HG02571 (cell line): ENCODE data around the gene ABCC3.

Experiments
- ATAC-seq: cut with Tn5 transposase; IDR thresholded peaks from one replicate; pipeline ENCODE4 v1.9.1; 2021; ENCODE audit warnings: mild to moderate bottlenecking, moderate library complexity; ENCODE audit not compliant: unreplicated experiment

ABCC3 gene, protein sequence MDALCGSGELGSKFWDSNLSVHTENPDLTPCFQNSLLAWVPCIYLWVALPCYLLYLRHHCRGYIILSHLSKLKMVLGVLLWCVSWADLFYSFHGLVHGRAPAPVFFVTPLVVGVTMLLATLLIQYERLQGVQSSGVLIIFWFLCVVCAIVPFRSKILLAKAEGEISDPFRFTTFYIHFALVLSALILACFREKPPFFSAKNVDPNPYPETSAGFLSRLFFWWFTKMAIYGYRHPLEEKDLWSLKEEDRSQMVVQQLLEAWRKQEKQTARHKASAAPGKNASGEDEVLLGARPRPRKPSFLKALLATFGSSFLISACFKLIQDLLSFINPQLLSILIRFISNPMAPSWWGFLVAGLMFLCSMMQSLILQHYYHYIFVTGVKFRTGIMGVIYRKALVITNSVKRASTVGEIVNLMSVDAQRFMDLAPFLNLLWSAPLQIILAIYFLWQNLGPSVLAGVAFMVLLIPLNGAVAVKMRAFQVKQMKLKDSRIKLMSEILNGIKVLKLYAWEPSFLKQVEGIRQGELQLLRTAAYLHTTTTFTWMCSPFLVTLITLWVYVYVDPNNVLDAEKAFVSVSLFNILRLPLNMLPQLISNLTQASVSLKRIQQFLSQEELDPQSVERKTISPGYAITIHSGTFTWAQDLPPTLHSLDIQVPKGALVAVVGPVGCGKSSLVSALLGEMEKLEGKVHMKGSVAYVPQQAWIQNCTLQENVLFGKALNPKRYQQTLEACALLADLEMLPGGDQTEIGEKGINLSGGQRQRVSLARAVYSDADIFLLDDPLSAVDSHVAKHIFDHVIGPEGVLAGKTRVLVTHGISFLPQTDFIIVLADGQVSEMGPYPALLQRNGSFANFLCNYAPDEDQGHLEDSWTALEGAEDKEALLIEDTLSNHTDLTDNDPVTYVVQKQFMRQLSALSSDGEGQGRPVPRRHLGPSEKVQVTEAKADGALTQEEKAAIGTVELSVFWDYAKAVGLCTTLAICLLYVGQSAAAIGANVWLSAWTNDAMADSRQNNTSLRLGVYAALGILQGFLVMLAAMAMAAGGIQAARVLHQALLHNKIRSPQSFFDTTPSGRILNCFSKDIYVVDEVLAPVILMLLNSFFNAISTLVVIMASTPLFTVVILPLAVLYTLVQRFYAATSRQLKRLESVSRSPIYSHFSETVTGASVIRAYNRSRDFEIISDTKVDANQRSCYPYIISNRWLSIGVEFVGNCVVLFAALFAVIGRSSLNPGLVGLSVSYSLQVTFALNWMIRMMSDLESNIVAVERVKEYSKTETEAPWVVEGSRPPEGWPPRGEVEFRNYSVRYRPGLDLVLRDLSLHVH (N-terminal part only)

DNA sequence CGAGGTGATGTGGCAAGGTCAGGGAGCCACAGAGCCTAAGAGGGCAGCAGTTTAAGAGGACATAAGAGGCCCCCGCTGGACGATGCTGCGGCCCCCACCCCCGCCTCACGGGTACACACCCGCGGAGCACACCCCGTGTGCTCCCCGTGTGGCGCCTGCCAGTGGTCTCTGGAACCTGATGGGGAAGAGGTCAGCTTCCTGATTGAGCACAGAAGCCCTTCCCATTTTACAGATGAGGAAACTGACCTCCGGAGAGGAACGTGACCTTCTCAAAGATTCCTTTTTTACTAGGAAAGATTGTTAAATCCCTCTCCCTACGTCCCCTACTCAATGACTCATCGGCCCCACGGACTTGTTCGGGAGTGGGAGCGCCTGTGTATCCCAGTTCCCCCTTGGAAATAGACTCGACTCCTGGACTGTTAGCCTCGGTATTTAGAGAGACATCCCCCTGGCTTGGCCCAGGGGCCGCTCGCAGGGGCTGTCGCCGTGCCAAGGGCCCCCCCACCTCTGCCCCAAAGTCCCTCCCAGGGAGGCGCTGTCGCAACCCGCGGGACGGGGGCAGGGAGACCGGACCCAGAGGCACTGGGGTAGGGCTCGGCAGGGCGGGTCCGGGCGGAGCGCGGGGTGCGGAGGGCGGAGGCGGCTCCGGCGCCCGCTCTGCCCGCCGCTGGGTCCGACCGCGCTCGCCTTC, at the start of gene ABCC3:
ABCC3 (plus strand) TSS at position 658 of the 691 bp plus-strand sequence. CDS start 56 bp downstream, outside the sequence.
- no peak for ATAC-seq

- no peak for ATAC-seq
Observed at GRCh38 chr17:50585346-50585745, 49.3 kb upstream of the ABCC3 start.

- no peak for ATAC-seq
Observed at GRCh38 chr17:50585891-50586290, 48.8 kb upstream of the ABCC3 start.

- ATAC-seq, result no peak
Observed at GRCh38 chr17:50586421-50587247, 48.0 kb upstream of the ABCC3 start.

- ATAC-seq, result no peak
Observed at GRCh38 chr17:50587571-50587970, 47.1 kb upstream of the ABCC3 start.

GRCh38 chr17:50588391-50589049, 46.2 kb upstream of the ABCC3 start:
- no peak for ATAC-seq

GRCh38 chr17:50589095-50589705, 45.5 kb upstream of the ABCC3 start:
- no peak for ATAC-seq

DNA sequence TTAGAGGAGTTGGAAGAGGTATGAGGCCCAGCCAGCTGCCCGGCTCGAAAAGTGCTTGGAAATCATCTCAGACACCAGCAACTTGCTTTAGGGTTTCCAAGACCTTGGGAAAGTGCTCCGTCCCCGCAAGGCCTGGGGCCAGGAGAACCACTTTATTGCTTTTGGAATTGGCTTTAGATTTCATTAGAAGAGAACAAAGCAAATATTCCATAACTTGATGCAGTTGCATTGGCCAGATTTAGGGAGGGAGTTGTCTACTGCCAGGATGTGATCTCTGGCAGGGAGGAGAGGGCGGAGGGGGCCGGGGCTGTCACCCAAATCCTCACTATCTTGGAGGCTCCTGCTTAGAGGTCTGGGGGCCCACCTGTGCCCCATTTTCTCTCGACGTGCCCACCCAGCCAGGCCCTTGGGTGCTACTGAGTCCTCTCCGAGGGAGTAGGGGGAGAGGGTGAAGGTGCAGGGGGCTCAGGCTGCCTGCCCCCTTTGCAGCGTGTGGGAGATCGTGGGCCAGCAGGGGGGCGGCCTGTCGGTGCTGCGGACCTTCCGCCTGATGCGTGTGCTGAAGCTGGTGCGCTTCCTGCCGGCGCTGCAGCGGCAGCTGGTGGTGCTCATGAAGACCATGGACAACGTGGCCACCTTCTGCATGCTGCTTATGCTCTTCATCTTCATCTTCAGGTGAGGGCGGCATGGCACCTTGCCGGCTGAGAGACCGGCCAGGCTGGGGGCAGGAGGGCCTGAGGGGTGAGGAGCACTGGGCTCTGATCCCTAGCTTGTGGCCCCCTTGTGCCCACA, 43.5 kb upstream of the ABCC3 start:
- no peak for ATAC-seq

DNA sequence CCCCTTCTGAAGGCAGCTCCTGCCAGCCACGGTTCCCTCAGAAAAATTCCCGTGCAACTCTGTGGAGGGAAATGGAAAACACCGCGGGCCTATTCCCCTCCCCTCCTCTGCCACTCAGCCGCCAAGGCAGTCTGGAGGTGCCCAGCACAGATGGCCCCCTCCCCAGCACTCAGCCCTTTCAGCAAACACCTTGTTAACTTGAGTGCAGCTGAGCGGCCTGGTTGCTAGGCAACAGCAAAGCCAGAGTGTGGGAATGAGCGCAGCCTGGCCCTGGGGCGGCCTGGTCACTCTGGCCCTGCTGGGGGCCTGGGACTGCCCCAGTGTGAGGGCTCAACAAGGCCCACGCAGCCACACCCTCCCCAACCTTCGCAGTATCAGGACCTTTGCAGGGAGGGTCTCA, 41.4 kb upstream of the ABCC3 start:
- ATAC-seq, result no peak

GRCh38 chr17:50594128-50594823, 40.4 kb upstream of the ABCC3 start:
- ATAC-seq, result no peak

DNA sequence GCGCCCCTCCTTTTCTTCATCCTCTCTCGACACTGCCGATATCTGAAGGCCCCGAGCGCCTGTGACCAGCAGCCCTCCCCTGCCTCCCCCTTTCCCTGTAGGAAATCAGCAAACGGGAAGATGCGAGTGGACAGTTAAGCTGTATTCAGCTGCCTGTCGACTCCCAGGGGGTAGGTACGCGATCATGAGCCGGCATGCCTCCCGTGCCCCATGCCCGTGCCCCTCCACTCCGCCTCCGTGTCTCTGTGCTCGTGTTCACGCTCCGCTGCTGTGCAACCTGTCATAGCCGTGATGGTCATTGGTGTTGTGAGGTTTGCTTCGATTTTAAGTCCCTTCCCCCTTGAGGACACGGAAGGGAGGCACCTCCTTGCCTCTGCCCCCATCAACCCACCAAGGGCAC, 39.8 kb upstream of the ABCC3 start:
- no peak for ATAC-seq

DNA sequence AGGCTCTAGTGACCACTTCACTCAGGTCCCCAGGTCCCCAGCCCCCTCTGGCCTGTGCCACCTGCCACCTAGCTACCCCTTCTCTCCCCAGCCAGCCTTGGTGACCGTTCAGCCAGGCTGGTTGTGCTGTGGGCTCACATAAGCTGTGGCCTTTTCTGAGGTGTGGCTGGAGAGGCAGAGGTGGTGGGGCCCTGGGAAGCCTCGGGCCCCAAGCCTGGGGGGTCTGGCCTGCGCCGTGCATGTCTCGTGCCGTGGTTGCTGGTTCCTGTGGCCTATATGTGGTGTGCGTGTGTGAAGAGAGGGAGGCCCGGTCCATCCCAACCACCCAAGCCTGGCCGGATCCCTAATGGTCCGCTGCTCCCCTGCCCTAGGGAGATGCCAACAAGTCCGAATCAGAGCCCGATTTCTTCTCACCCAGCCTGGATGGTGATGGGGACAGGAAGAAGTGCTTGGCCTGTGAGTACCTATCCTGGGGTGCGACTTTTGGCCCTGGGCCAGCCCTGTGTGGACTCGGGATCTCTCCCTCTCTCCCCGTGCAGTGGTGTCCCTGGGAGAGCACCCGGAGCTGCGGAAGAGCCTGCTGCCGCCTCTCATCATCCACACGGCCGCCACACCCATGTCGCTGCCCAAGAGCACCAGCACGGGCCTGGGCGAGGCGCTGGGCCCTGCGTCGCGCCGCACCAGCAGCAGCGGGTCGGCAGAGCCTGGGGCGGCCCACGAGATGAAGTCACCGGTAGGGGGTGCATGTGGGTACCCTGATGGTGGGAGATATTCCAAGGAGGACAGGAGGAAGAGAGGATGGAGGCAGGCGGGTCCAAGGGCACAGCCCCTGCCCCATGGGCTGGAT, 38.3 kb upstream of the ABCC3 start:
- ATAC-seq, result no peak

DNA sequence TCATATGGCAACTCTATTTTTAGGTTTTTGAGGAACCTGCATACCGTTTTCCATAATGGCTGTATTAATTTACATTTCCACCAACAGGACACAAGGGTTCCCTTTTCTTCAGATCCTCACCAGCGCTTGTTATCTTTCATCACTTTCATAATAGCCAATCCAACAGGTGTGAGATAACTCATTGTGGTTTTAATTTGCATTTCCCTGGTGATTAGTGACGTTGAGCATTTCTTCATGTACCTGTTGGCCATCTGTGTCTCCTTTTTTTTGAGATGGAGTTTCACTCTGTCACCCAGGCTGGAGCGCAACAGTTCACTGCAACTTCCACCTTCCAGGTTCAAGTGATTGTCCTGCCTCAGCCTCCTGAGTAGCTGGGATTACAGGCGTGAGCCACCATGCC, 36.2 kb upstream of the ABCC3 start:
- ATAC-seq, result no peak

DNA sequence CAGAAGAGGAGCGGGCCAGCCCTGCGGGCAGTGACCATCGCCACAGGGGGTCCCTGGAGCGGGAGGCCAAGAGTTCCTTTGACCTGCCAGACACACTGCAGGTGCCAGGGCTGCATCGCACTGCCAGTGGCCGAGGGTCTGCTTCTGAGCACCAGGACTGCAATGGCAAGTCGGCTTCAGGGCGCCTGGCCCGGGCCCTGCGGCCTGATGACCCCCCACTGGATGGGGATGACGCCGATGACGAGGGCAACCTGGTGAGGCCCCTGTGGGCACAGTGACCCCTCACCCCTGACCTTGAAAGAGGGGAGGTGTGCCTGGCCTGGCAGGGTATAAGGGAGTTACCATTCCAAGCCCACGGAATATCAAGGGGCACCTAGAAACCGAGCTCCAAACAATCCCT, 35.1 kb upstream of the ABCC3 start:
- ATAC-seq, result no peak

DNA sequence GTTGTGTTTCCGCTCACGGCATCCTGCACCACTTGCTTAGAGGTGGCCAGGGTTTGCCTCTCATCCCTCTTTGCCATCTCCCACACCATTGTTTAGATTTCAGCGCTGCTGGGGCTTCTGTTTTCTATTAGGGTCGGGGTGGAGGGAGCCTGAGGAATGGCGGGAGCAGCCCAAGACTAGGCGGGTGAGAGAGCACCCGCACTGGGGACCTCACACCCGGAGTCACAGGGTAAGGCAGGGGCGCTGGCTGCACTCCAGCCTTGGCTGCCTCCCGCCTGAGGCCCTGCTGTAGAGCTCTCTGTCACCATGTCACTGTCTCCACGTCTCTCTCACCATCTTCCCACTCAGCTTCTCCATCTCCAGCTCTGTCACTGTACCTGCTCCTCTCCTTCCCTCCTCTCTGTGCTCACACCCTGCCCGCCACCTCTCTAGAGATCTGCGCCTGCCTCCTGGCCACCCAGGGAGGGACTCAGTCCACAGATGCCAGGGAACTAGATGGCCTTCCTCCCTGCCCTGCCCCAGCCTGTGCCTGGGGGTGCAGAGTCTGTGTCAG, 32.8 kb upstream of the ABCC3 start:
- no peak for ATAC-seq

DNA sequence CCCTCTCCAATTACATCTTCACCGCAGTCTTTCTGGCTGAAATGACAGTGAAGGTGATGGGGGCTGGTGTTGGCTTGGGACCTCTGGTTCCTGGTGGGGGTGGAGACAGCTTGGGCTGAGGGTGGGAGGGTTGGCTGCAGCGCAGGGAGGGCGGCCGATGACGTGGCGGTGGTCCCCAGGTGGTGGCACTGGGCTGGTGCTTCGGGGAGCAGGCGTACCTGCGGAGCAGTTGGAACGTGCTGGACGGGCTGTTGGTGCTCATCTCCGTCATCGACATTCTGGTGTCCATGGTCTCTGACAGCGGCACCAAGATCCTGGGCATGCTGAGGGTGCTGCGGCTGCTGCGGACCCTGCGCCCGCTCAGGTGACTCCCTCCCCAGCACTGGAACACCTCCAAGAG, 31.8 kb upstream of the ABCC3 start:
- no peak for ATAC-seq
